ENCODE measurements around the gene PPBP.

GRCh38 chr4:73936969-73937368, 51.0 kb downstream of the PPBP start:
- TF ChIP-seq JUND (IDR thresholded peaks at IDR 0.05) (no peak), FOXA1 (IDR thresholded peaks at IDR 0.05) (no peak), CTCF (IDR thresholded peaks at IDR 0.05; ENCODE audit: low read depth, low read length, missing input control) (no peak), ZBTB33 (IDR thresholded peaks at IDR 0.05) (no peak), RAD21 (IDR thresholded peaks at IDR 0.05) (no peak), YY1 (IDR thresholded peaks at IDR 0.05) (no peak), SP1 (IDR thresholded peaks at IDR 0.05) (no peak), REST (IDR thresholded peaks at IDR 0.05) (no peak), TAF1 (conservative IDR thresholded peaks at IDR 0.05) (no peak), ATF3 (IDR thresholded peaks at IDR 0.05) (no peak), RXRA (IDR thresholded peaks at IDR 0.05) (no peak), GABPA (IDR thresholded peaks at IDR 0.05 in 1 of 2, conservative IDR thresholded peaks at IDR 0.05 in 1 of 2) (no peak)
- TF ChIP-seq, protein P1, sequence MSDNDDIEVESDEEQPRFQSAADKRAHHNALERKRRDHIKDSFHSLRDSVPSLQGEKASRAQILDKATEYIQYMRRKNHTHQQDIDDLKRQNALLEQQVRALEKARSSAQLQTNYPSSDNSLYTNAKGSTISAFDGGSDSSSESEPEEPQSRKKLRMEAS (IDR thresholded peaks at IDR 0.05): no peak
